NCI-H1694 treated with DMSO at 0.1 percent for 48 hours (cell line): ENCODE results near the gene CDKN1A.

Source experiments
- DNase-seq: peaks from one replicate; lab custom pipeline; 2025; lab: John Stamatoyannopoulos, UW

CDKN1A gene

GRCh38 chr6:36655085-36655724 lies 23.3 kb upstream of the CDKN1A start:
- DNase-seq, result no peak

GRCh38 chr6:36656441-36656840 lies 22.1 kb upstream of the CDKN1A start:
- DNase-seq, result no peak

GRCh38 chr6:36657271-36657670 lies 21.2 kb upstream of the CDKN1A start:
- DNase-seq, result no peak

GRCh38 chr6:36657942-36658544 lies 20.5 kb upstream of the CDKN1A start:
- no peak for DNase-seq

GRCh38 chr6:36659271-36659670 lies 19.2 kb upstream of the CDKN1A start:
- DNase-seq, result no peak

GRCh38 chr6:36660771-36661471 lies 17.6 kb upstream of the CDKN1A start:
- DNase-seq, result no peak

GRCh38 chr6:36662380-36662779 lies 16.1 kb upstream of the CDKN1A start:
- no peak for DNase-seq

- no peak for DNase-seq
Observed at GRCh38 chr6:36662827-36663256, 15.7 kb upstream of the CDKN1A start.

GRCh38 chr6:36663504-36664446 lies 14.7 kb upstream of the CDKN1A start:
- DNase-seq, result no peak

GRCh38 chr6:36665180-36665579 lies 13.3 kb upstream of the CDKN1A start:
- DNase-seq, result no peak

- DNase-seq, result no peak
Observed at GRCh38 chr6:36666287-36666686, 12.2 kb upstream of the CDKN1A start.

- DNase-seq, result peak; percentile 51
Observed at GRCh38 chr6:36666826-36667591, 11.5 kb upstream of the CDKN1A start.

- DNase-seq, result no peak
Observed at GRCh38 chr6:36668591-36668990, 9.9 kb upstream of the CDKN1A start.

GRCh38 chr6:36669002-36669401 lies 9.5 kb upstream of the CDKN1A start:
- DNase-seq, result no peak

- DNase-seq, result no peak
Observed at GRCh38 chr6:36670271-36670670, 8.2 kb upstream of the CDKN1A start.

- DNase-seq, result no peak
Observed at GRCh38 chr6:36671687-36672375, 6.7 kb upstream of the CDKN1A start.

- no peak for DNase-seq
Observed at GRCh38 chr6:36673882-36674281, 4.6 kb upstream of the CDKN1A start.

GRCh38 chr6:36674942-36675341 lies 3.6 kb upstream of the CDKN1A start:
- no peak for DNase-seq

- peak; percentile 24 for DNase-seq
Observed at GRCh38 chr6:36676141-36677058, 2.1 kb upstream of the CDKN1A start.
